ENCODE data around the gene CCDC6. TPM values are rescaled to one million over a fixed set of nuclear protein-coding genes. Genes with fewer than 3 reads are reported as not detected.

CCDC6 gene
- total RNA-seq, 1 experiment from 2014 or later = 58.4 TPM

- no peak overlapping the region for H2BK12ac ChIP-seq (ENCODE audit: insufficient read length, low read depth, low read length)
- TF ChIP-seq CTCF (conservative IDR thresholded peaks at IDR 0.05) = no peak
- H3K27ac ChIP-seq (ENCODE audit: insufficient read length, low read depth, low read length) = no peak overlapping the region
- H3K9ac ChIP-seq (ENCODE audit: extremely low read depth, insufficient read length, low read length) = no peak overlapping the region
- H3K14ac ChIP-seq (ENCODE audit: insufficient read depth, low read length) = no peak overlapping the region
- no peaks in the 10 kb centered on the region for H3K27me3 ChIP-seq (ENCODE audit: insufficient read depth, low read length)
- H3K9me3 ChIP-seq (ENCODE audit: control insufficient read depth, low read depth, low read length) = no peaks in the 10 kb centered on the region
- H3K4me1 Mint-ChIP-seq = peaks cover 56 to 63% of the 10 kb centered on the region in 2 experiments
- H3K36me3 Mint-ChIP-seq (ENCODE audit: insufficient read depth in 1 of 3, low read depth in 3 of 3) = no peaks in the 10 kb centered on the region; a peak in 1 of 7 replicates
- no peak overlapping the region for H3K56ac ChIP-seq (ENCODE audit: insufficient read length, low read depth, low read length)
- H3T11ph ChIP-seq (ENCODE audit: low read length) = no peak overlapping the region
- H3K23ac ChIP-seq (ENCODE audit: insufficient read length, low read depth, low read length) = no peak overlapping the region
- H4K5ac ChIP-seq (ENCODE audit: insufficient read length, low read depth, low read length) = no peak overlapping the region
- no peak for DNase-seq
- no peak overlapping the region for H3K4ac ChIP-seq (ENCODE audit: low read depth, low read length)
- no peaks in the 10 kb centered on the region for H3K23me2 ChIP-seq (ENCODE audit: insufficient read length, low read depth, low read length, poor library complexity, severe bottlenecking)
- no peaks in the 10 kb centered on the region for H3K27me3 Mint-ChIP-seq (ENCODE audit: low read depth)
- H2AFZ ChIP-seq (ENCODE audit: low read length) = no peak overlapping the region
- peaks cover 41% of the 10 kb centered on the region; the same call in 1 of the 2 replicates for H3K79me2 ChIP-seq (ENCODE audit: insufficient read depth, low read length)
- H4K20me1 ChIP-seq (ENCODE audit: control insufficient read depth, insufficient read depth, insufficient read length) = no peaks in the 10 kb centered on the region
- no peak overlapping the region for H4K91ac ChIP-seq (ENCODE audit: insufficient read length, low read depth, low read length)
- no peaks in the 10 kb centered on the region for H3K9me3 Mint-ChIP-seq
- H2BK120ac ChIP-seq (ENCODE audit: low read depth, low read length, poor library complexity, severe bottlenecking) = no peak overlapping the region
- peaks cover 11% of the 10 kb centered on the region for H3K79me1 ChIP-seq (ENCODE audit: insufficient read depth, low read depth, low read length, poor library complexity, severe bottlenecking)
- no peak overlapping the region for H2BK5ac ChIP-seq (ENCODE audit: insufficient read length, low read length)
- no CpG with 5 or more reads among the region's 6 CpGs for WGBS (ENCODE audit: extremely low coverage, insufficient read length, low lambda C conversion rate)
- H4K8ac ChIP-seq (replicated peaks; ENCODE audit: insufficient read length, low read depth, low read length) = no peak overlapping the region
- peaks cover 11% of the 10 kb centered on the region; the same call in 1 of the 2 replicates for H3K4me1 ChIP-seq (ENCODE audit: insufficient read depth, low read length)
- H3K4me3 Mint-ChIP-seq = no peak overlapping the region
- no peak overlapping the region for H3K18ac ChIP-seq (ENCODE audit: insufficient read length, low read depth, low read length)
- no peak overlapping the region for H2BK20ac ChIP-seq (ENCODE audit: low read depth, low read length, poor library complexity, severe bottlenecking)
- H2AK5ac ChIP-seq (ENCODE audit: insufficient read length, low read length) = no peak overlapping the region
- H3K4me2 ChIP-seq (ENCODE audit: insufficient read depth, insufficient read length, low read length) = no peak overlapping the region
- H3K27ac Mint-ChIP-seq = peak overlapping the region in 1 of 3 experiments; percentile 62; a peak in 4 of 7 replicates
- no peak overlapping the region for H2BK15ac ChIP-seq (ENCODE audit: low read depth, low read length)
Observed at GRCh38 chr10:59880971-59881510, 25.3 kb downstream of the CCDC6 start.
